HG03039 (cell line): ENCODE data around the gene PYGB.
"Not testable (repeated sequence)": the region's sequence is repeated elsewhere in the genome, so short reads cannot be mapped to it uniquely, and the experiment has no call there.

ENCODE experiments used
- ATAC-seq: cut with Tn5 transposase; IDR thresholded peaks from one replicate; pipeline ENCODE4 v1.9.1; 2021; ENCODE audit warnings: mild to moderate bottlenecking, moderate library complexity; ENCODE audit not compliant: unreplicated experiment

The PYGB gene

GRCh38 chr20:25229486-25230165 lies 18.3 kb upstream of the PYGB start:
- no peak for ATAC-seq

- ATAC-seq, result no peak
Observed at GRCh38 chr20:25230166-25230831, 17.6 kb upstream of the PYGB start.

GRCh38 chr20:25233016-25233772 lies 14.7 kb upstream of the PYGB start:
- ATAC-seq, result no peak

GRCh38 chr20:25234009-25234849 lies 13.7 kb upstream of the PYGB start:
- not testable (repeated sequence) for ATAC-seq

- ATAC-seq, result no peak
Observed at GRCh38 chr20:25236450-25237304, 11.2 kb upstream of the PYGB start.

GRCh38 chr20:25237610-25238318 lies 10.1 kb upstream of the PYGB start:
- peak; percentile 51 for ATAC-seq

GRCh38 chr20:25238319-25239037 lies 9.4 kb upstream of the PYGB start:
- ATAC-seq, result no peak

GRCh38 chr20:25239387-25240370 lies 8.2 kb upstream of the PYGB start:
- ATAC-seq, result no peak

GRCh38 chr20:25240851-25241658 lies 6.8 kb upstream of the PYGB start:
- ATAC-seq, result not testable (repeated sequence)

- ATAC-seq, result not testable (repeated sequence)
Observed at GRCh38 chr20:25241659-25241955, 6.3 kb upstream of the PYGB start.

GRCh38 chr20:25242231-25242630 lies 5.7 kb upstream of the PYGB start:
- ATAC-seq, result no peak

- no peak for ATAC-seq
Observed at GRCh38 chr20:25243416-25243979, 4.4 kb upstream of the PYGB start.

- ATAC-seq, result no peak
Observed at GRCh38 chr20:25244976-25245375, 2.9 kb upstream of the PYGB start.

- ATAC-seq, result no peak
Observed at GRCh38 chr20:25245461-25245860, 2.4 kb upstream of the PYGB start.

GRCh38 chr20:25246182-25246999 lies 1.5 kb upstream of the PYGB start:
- no peak for ATAC-seq

- ATAC-seq, result no peak
Observed at GRCh38 chr20:25247000-25247517, 826 bp upstream of the PYGB start.
